Stomach smooth muscle (tissue), 2 donors: ENCODE data around the gene ZNF207.
"Not testable (repeated sequence)": the region's sequence is repeated elsewhere in the genome, so short reads cannot be mapped to it uniquely, and the experiment has no call there.

ENCODE experiments used
- H3K27ac ChIP-seq: one replicate; pipeline ENCODE4 v1.7.0; 2013; ENCODE audit warnings: mild to moderate bottlenecking, low read length, inconsistent platforms
- H3K27me3 ChIP-seq, 2 donors: one replicate each; pipeline ENCODE4 v1.7.0; 2013; ENCODE audit warnings: low read length in 2 of 2; ENCODE audit not compliant: insufficient read depth in 2 of 2, control insufficient read depth in 1 of 2
- H3K36me3 ChIP-seq, 2 donors: one replicate each; pipeline ENCODE4 v1.7.0; 2013; ENCODE audit warnings: low read length in 2 of 2; ENCODE audit not compliant: control insufficient read depth in 2 of 2, insufficient read depth in 2 of 2
- H3K4me1 ChIP-seq: one replicate; pipeline ENCODE4 v1.7.0; 2013; ENCODE audit warnings: low read length; ENCODE audit not compliant: control insufficient read depth, insufficient read depth
- H3K4me3 ChIP-seq, 2 donors: one replicate each; pipeline ENCODE4 v1.7.0; 2013; ENCODE audit warnings: low read length in 2 of 2
- H3K9ac ChIP-seq, 2 donors: one replicate each; pipeline ENCODE4 v1.7.0; 2013; ENCODE audit warnings: low read length in 2 of 2, mild to moderate bottlenecking in 1 of 2
- H3K9me3 ChIP-seq, 2 donors: one replicate each; pipeline ENCODE4 v1.7.0; 2013; ENCODE audit warnings: low read length in 2 of 2; ENCODE audit not compliant: control insufficient read depth in 2 of 2
- donor health status: healthy.
- donor health status: Pancreatic carcinoma.

Gene ZNF207

GRCh38 chr17:32317353-32317752 lies 32.6 kb upstream of the ZNF207 start:
- Histone ChIP-seq H3K9me3 (no peaks in the 10 kb centered on the region), H3K4me3 (no peak overlapping the region), H3K9ac (no peak overlapping the region), H3K36me3 (no peaks in the 10 kb centered on the region), H3K27me3 (no peaks in the 10 kb centered on the region), H3K27ac (no peak overlapping the region), H3K4me1 (peaks cover 3% of the 10 kb centered on the region)

GRCh38 chr17:32318071-32318470 lies 31.9 kb upstream of the ZNF207 start:
- no peak overlapping the region for H3K9ac ChIP-seq
- no peak overlapping the region for H3K4me3 ChIP-seq
- no peaks in the 10 kb centered on the region for H3K36me3 ChIP-seq
- no peaks in the 10 kb centered on the region for H3K27me3 ChIP-seq
- peaks cover 3% of the 10 kb centered on the region for H3K4me1 ChIP-seq
- no peak overlapping the region for H3K27ac ChIP-seq
- no peaks in the 10 kb centered on the region for H3K9me3 ChIP-seq

GRCh38 chr17:32319548-32319905 lies 30.4 kb upstream of the ZNF207 start:
- Histone ChIP-seq H3K4me3 (no peak overlapping the region), H3K36me3 (no peaks in the 10 kb centered on the region), H3K4me1 (peaks cover 9% of the 10 kb centered on the region), H3K9ac (no peak overlapping the region), H3K27ac (no peak overlapping the region), H3K9me3 (no peaks in the 10 kb centered on the region), H3K27me3 (no peaks in the 10 kb centered on the region)

- H3K27ac ChIP-seq, H3K4me3 ChIP-seq, H3K27me3 ChIP-seq, H3K36me3 ChIP-seq, H3K9ac ChIP-seq, H3K9me3 ChIP-seq: not testable (repeated sequence)
- H3K4me1 ChIP-seq = peaks cover 11% of the 10 kb centered on the region
Measured at GRCh38 chr17:32320080-32320479, 29.9 kb upstream of the ZNF207 start.

GRCh38 chr17:32320847-32321246 lies 29.1 kb upstream of the ZNF207 start:
- H3K9ac ChIP-seq = no peak overlapping the region
- no peak overlapping the region for H3K4me3 ChIP-seq
- no peaks in the 10 kb centered on the region for H3K27me3 ChIP-seq
- H3K9me3 ChIP-seq = no peaks in the 10 kb centered on the region
- H3K4me1 ChIP-seq = peaks cover 11% of the 10 kb centered on the region
- H3K27ac ChIP-seq = no peak overlapping the region
- no peaks in the 10 kb centered on the region for H3K36me3 ChIP-seq

GRCh38 chr17:32323046-32323445 lies 26.9 kb upstream of the ZNF207 start:
- no peaks in the 10 kb centered on the region for H3K36me3 ChIP-seq
- H3K9me3 ChIP-seq = no peaks in the 10 kb centered on the region

GRCh38 chr17:32323811-32324491 lies 26.0 kb upstream of the ZNF207 start:
- Histone ChIP-seq H3K27ac (peak overlapping the region; percentile 8), H3K4me3 (peak overlapping the region; percentile 54 to 59), H3K9ac (peak overlapping the region; percentile 13 to 37)

More at GRCh38 chr17:32323046-32323445, 26.9 kb upstream of the ZNF207 start:
- no peaks in the 10 kb centered on the region for H3K27me3 ChIP-seq
- H3K4me3 ChIP-seq = no peak overlapping the region
- H3K9ac ChIP-seq = no peak overlapping the region
- H3K27ac ChIP-seq = no peak overlapping the region
- peaks cover 11% of the 10 kb centered on the region for H3K4me1 ChIP-seq

GRCh38 chr17:32327911-32328310 lies 22.0 kb upstream of the ZNF207 start:
- H3K27me3 ChIP-seq = no peaks in the 10 kb centered on the region
- no peak overlapping the region for H3K4me3 ChIP-seq
- H3K4me1 ChIP-seq = peaks cover 8% of the 10 kb centered on the region
- no peak overlapping the region for H3K9ac ChIP-seq
- H3K9me3 ChIP-seq = no peaks in the 10 kb centered on the region
- no peak overlapping the region for H3K27ac ChIP-seq
- no peaks in the 10 kb centered on the region for H3K36me3 ChIP-seq

More at GRCh38 chr17:32323811-32324491, 26.0 kb upstream of the ZNF207 start:
- Histone ChIP-seq H3K9me3 (no peaks in the 10 kb centered on the region), H3K27me3 (no peaks in the 10 kb centered on the region), H3K36me3 (no peaks in the 10 kb centered on the region), H3K4me1 (peaks cover 11% of the 10 kb centered on the region)

- Histone ChIP-seq H3K27ac (no peak overlapping the region), H3K4me3 (no peak overlapping the region), H3K27me3 (no peaks in the 10 kb centered on the region), H3K9ac (no peak overlapping the region), H3K4me1 (no peaks in the 10 kb centered on the region), H3K9me3 (no peaks in the 10 kb centered on the region), H3K36me3 (peaks cover 5% of the 10 kb centered on the region in 2 donors)
Measured at GRCh38 chr17:32330147-32330546, 19.8 kb upstream of the ZNF207 start.

- Histone ChIP-seq H3K27me3 (no peaks in the 10 kb centered on the region), H3K4me1 (no peaks in the 10 kb centered on the region), H3K4me3 (no peak overlapping the region), H3K9ac (no peak overlapping the region), H3K36me3 (peaks cover 6 to 15% of the 10 kb centered on the region in 2 donors), H3K27ac (no peak overlapping the region), H3K9me3 (no peaks in the 10 kb centered on the region)
Measured at GRCh38 chr17:32331243-32332040, 18.5 kb upstream of the ZNF207 start.

GRCh38 chr17:32333187-32333586 lies 16.8 kb upstream of the ZNF207 start:
- Histone ChIP-seq H3K9me3 (no peaks in the 10 kb centered on the region), H3K27ac (no peak overlapping the region), H3K36me3 (peaks cover 15 to 23% of the 10 kb centered on the region in 2 donors), H3K4me3 (no peak overlapping the region), H3K27me3 (no peaks in the 10 kb centered on the region), H3K9ac (no peak overlapping the region), H3K4me1 (no peaks in the 10 kb centered on the region)
